ENCODE data around the gene TXLNB. TPM values are rescaled to one million over a fixed set of nuclear protein-coding genes. Genes with fewer than 3 reads are reported as not detected.

Gene TXLNB
- under 1 TPM; 0.08 to 0.67 (median 0.12) TPM for polyA plus RNA-seq

GRCh38 chr6:139291813-139292619, at the start of gene TXLNB:
TSS of gene TXLNB (minus strand) at chr6:139291998. CDS start at chr6:139288899, 3,099 bp downstream.
- no peak within 1 kb of the TSS for H3K27ac ChIP-seq (ENCODE audit: low read depth, low read length)
- WGBS, 3 donors, result 10 to 54% (median 13%) methylated on average over 13 of the region's 13 CpGs

GRCh38 chr6:139341060-139341459, 49.3 kb upstream of the TXLNB start:
- 85 to 96% (median 94%) methylated on average over 2 of the region's 2 CpGs for WGBS, 3 donors
- no peak overlapping the region for H3K27ac ChIP-seq (ENCODE audit: low read depth, low read length)

GRCh38 chr6:139338795-139339194, 47.0 kb upstream of the TXLNB start:
- no peak overlapping the region for H3K27ac ChIP-seq (ENCODE audit: low read depth, low read length)

DNA sequence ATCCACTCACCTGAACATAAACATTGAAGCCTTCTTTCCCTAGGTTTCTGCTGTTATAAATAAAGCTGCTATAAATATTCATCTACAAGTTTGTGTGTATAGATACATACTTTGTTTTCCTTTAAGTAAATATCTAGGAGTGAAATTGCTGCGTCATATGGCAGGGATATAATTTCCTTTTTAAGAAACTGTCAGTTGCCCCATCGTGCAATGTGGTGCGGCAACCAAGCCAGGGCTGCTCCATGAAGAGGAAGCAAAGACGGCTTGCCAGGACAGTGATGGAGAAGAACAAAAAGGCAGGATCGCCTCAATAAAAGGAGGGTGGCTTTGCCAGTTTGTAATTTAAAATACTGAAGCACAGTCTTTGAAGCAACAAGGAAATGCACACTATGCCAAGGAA, 46.0 kb upstream of the TXLNB start:
- H3K27ac ChIP-seq (ENCODE audit: low read depth, low read length), result no peak overlapping the region
- 51 to 78% (median 70%) methylated on average over 5 of the region's 5 CpGs for WGBS, 3 donors

More at GRCh38 chr6:139338795-139339194, 47.0 kb upstream of the TXLNB start:
- WGBS, 3 donors, result 45 to 85% (median 53%) methylated on average over 9 of the region's 9 CpGs

GRCh38 chr6:139337001-139337400, 45.2 kb upstream of the TXLNB start:
- H3K27ac ChIP-seq (ENCODE audit: low read depth, low read length), result no peak overlapping the region
- 73 to 87% (median 86%) methylated on average over 2 of the region's 2 CpGs for WGBS, 3 donors

GRCh38 chr6:139336488-139336887, 44.7 kb upstream of the TXLNB start:
- WGBS, 3 donors, result 27 to 47% (median 30%) methylated on average over 4 of the region's 4 CpGs
- no peak overlapping the region for H3K27ac ChIP-seq (ENCODE audit: low read depth, low read length)

DNA sequence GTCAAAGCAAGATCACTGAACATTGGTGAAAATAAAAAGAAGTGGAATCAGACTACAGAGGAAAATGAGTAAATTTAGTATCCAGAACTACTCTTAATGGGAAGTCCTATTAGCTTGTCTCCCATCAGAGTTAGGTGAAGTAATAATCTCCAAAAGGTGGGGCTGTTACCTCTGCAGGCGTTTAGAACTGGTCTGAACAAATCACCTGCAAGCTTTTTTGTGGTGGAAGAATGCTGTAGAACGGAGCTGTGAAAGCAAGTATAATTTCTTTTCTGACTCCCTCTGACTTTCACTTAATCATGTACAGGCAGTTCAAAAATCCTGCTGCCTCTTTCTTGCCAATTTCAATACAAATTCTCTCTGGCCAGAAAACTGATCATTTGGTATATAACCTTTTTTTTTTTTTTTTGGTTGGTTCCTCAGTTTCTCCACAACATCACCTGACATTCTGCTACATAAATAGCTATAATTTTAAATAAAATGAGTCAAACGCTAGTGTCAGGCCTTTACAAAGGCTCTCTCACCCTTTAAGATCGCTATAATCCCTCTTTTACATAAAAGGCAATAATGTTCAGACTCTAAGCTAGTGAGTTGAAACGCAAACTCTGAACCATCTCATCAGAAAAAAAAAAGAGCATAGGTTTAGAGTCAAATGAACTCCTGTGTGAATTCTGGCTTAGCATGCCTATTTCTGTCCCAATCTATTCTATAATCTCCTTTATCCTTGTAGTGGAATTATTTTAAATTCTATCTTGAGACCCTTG, 43.8 kb upstream of the TXLNB start:
- WGBS, 3 donors, result 78 to 88% (median 86%) methylated on average over 5 of the region's 5 CpGs
- no peak overlapping the region for H3K27ac ChIP-seq (ENCODE audit: low read depth, low read length)

DNA sequence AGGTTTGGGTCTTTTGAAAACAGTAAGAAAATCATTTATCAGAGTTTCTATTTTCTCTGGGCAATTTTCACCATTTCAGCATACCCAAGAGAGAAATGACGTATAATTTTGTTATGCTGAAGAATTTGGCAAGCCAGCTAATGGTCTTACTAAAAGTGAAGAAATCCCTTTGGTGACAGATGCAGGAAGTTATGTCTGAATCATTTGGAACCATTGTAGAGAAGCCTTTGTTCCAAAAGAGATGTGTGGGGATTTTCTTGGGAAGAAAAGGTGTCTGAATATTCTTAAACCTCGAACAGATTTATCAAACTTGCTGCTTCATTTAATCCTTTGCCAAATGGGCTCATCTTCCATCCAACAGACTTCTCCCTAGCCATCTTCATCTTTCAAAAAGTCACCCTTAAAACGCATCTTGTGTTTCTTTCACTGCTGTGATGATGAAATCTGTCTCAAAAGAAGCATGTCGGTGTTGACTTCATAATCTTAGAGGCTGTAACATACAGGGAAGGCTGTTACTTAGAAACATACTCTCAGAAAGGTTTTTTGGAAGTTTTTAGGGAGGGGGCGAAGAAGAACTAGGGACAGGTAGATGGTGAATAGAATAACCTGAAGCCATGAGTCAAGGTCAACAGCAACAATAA, 43.1 kb upstream of the TXLNB start:
- WGBS, 3 donors, result 36 to 74% (median 48%) methylated on average over 5 of the region's 5 CpGs
- no peak overlapping the region for H3K27ac ChIP-seq (ENCODE audit: low read depth, low read length)

GRCh38 chr6:139330826-139331500, 39.2 kb upstream of the TXLNB start:
- H3K27ac ChIP-seq (ENCODE audit: low read depth, low read length), result no peak overlapping the region

GRCh38 chr6:139330306-139330705, 38.5 kb upstream of the TXLNB start:
- WGBS, 3 donors, result 80 to 89% (median 88%) methylated on average over 5 of the region's 5 CpGs
- no peak overlapping the region for H3K27ac ChIP-seq (ENCODE audit: low read depth, low read length)

More at GRCh38 chr6:139330826-139331500, 39.2 kb upstream of the TXLNB start:
- 48 to 68% (median 67%) methylated on average over 3 of the region's 3 CpGs for WGBS, 3 donors

DNA sequence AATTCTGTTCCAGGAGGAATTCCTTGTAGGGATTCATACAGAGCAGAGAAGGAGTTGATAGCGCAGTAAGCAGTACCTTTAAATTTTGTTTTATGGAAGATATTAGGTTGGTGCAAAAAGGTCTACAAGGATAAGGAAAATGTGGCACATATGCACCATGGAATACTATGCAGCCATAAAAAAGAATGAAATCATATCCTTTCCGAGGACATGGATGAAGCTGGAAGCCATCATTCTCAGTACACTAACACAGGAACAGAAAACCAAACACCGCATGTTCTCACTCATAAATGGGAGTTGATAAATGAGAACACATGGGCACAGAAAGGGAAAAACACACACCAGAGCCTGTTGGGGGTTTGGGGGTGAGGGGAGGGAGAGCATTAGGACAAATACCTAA, 37.4 kb upstream of the TXLNB start:
- 91 to 99% (median 96%) methylated on average over 3 of the region's 3 CpGs for WGBS, 3 donors
- no peak overlapping the region for H3K27ac ChIP-seq (ENCODE audit: low read depth, low read length)

- 87 to 96% (median 89%) methylated on average over 5 of the region's 5 CpGs for WGBS, 3 donors
- H3K27ac ChIP-seq (ENCODE audit: low read depth, low read length), result no peak overlapping the region
Observed at GRCh38 chr6:139327038-139327437, 35.2 kb upstream of the TXLNB start.

DNA sequence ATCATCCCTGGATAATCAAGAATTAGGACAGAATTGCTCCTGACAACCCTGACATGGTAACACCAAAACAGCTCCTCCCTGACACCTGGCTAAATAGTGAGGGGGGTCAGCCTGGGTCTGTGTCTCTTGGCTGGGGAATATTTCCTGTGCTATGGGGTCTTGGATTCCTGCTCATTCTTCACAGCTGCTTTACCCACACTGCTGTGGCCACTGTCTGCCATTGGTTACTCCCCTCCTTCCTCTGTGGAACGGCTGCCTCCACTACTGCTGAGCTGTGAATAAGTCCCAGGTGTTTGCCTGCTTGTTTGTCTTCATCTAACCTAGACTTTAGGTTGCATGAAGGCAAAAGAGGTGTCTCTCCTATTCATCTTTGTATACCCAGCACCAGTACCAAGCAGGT, 33.9 kb upstream of the TXLNB start:
- H3K27ac ChIP-seq (ENCODE audit: low read depth, low read length), result no peak overlapping the region
- 30 to 37% (median 31%) methylated on average over 1 of the region's 1 CpG for WGBS, 3 donors

- no peak overlapping the region for H3K27ac ChIP-seq (ENCODE audit: low read depth, low read length)
Observed at GRCh38 chr6:139325125-139325524, 33.3 kb upstream of the TXLNB start.

DNA sequence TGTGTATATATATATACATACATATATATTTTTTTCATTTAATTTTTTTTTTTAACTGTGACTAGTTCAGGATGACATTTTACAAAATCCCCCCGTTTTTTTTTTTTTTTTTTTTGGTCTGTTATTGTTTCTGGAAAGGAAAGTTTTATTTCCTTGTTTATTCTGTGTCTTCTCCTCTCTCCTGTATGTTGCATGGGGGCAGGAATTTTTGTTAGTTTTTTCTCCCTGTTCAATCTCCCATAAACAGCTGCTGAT, 32.4 kb upstream of the TXLNB start:
- WGBS, 3 donors, result 11 to 36% (median 12%) methylated on average over 1 of the region's 1 CpG
- H3K27ac ChIP-seq (ENCODE audit: low read depth, low read length), result no peak overlapping the region

DNA sequence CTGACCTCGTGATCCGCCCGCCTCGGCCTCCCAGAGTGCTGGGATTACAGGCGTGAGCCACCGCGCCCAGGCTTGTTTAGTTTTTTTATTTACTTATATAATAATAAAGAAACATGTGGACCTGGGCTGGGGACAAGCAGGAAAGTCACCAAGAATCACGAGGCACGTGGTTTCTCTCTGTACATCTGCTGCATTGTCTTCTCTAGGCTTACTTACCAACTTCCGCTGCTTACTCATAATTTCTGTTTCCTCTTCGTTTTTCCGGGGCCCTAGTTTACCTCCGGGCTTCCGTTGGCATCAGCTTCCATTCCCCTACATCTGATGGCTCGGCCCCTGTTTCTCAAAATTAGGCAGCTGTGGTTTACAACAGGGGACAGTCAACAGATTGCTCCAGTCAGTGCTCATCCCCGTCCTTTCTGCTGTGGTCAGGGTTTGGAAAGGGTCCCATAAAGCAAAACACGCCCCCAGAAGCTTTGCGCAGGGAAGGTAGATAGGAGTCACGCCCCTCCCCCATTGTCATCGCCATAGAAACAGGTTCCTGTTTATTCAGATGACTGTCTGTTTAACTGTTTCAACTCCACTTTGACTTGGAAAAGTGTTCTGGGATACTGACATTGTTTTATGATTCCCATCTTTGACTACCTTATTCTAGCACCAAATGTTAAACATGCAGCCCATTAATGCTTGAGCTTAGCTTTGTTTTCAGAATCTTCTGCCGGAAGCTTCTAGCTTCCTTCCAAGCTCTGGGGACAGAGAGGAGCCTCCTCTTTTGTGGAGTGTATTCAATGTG, 31.9 kb upstream of the TXLNB start:
- 31 to 61% (median 34%) methylated on average over 21 of the region's 21 CpGs for WGBS, 3 donors
- H3K27ac ChIP-seq (ENCODE audit: low read depth, low read length), result no peak overlapping the region

- 47 to 59% (median 56%) methylated on average over 2 of the region's 2 CpGs for WGBS, 3 donors
- H3K27ac ChIP-seq (ENCODE audit: low read depth, low read length), result no peak overlapping the region
Observed at GRCh38 chr6:139320081-139320480, 28.3 kb upstream of the TXLNB start.

GRCh38 chr6:139316622-139317317, 25.0 kb upstream of the TXLNB start:
- no peak overlapping the region for H3K27ac ChIP-seq (ENCODE audit: low read depth, low read length)
- WGBS, 3 donors, result 79 to 85% (median 84%) methylated on average over 2 of the region's 2 CpGs

Data from adipose tissue (tissue), 3 donors.